HuH-7.5 (cell line): Measurements from ENCODE around the gene ANK3.

Experiments used
- DNase-seq: peaks from one replicate; pipeline ENCODE4 v3.0.0; 2011; ENCODE audit warnings: low spot score

Gene ANK3

DNA sequence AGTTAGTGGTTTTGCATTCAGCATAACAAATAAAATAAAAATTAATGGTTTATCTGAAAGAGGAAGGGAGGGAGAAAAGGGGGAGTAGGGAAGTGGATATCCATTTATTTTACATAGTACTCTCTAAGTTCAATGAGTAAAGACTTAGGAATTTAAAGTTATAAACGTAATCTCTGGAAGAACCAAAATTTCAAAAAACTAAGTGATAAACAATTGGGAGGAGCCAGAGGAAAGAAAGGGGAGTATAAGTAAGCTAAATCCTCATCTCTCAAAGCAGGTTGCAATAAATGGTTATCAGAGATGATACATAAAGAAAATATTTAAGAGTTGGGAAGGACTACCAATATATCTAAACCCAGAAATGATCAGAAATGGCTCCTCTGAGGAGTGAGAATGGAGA lies 46.4 kb downstream of the ANK3 start:
- DNase-seq, result no peak

DNA sequence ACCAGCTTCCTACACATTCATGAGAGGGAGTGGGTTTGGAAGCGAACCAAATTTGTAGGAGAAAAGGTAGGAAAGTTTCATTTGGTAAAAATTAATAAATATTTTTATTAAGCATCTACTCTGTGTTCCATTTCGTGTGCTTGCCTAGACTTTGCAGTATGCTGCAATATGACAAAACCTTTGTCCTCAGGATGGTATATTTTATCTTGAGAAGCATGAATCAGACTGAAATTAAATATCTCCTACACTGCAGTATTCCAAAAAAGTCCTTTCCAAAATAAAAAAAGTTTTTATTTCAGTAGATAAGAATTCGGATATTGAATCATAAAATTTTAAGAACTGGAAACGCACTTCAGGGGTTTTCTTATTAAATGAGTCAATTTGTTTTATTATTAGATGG lies 47.7 kb downstream of the ANK3 start:
- DNase-seq, result no peak

DNA sequence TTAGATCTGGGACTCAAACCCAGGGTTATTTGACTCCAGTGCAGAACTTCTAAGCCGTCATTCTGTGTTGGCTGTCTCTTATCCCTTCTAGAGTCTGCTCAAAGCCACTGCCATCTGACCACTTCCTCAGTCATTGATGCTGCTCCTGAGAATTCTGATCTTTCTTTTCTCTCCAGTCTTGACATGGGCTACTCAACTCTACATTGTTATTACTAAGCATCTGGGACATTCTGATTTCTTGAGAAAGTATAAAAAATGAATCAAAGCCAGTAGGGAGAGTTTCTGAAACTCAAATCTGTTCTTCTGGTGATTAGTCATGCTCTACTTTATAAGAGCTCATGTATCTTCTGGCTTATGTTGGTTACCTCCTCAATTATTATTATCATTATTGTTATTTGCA lies 48.7 kb downstream of the ANK3 start:
- DNase-seq, result no peak

DNA sequence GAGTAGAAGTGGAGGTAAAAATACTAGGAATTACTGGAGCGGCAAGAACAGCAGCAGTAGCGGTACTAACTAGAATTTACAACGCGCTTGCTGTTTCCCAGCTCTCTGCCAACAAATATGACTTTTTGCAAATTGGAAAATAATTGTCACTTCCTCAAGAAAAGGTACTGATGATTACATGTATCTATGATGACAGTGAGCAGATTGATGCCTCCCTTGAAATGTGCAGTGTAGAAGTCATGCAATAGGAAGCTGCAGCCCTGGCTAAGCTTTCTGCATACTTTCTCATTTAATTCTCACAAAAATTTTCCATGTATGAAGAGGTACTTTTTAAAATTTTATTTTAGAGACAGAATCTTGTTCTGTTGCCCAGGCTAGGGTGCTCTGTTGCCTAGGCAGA lies 49.9 kb downstream of the ANK3 start:
- no peak for DNase-seq

DNA sequence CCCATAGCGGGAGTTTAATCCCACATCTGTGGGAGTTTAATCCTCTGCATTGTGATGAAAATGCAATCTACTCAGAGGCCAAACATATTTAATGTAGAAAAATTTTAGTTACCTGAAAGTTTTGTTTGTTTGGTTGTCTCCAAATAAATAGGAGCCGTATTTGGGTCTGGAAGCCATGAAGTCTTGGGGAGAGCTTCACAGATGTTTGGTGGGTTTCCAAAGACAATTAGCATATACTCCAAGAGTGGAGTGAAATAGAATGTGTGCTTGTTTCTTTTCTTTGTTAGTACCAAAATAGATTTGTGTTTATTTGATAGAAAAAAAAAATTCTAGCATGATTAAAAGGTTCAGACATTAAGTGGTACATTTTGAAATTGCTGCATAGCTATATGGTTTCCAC lies 50.9 kb downstream of the ANK3 start:
- no peak for DNase-seq

DNA sequence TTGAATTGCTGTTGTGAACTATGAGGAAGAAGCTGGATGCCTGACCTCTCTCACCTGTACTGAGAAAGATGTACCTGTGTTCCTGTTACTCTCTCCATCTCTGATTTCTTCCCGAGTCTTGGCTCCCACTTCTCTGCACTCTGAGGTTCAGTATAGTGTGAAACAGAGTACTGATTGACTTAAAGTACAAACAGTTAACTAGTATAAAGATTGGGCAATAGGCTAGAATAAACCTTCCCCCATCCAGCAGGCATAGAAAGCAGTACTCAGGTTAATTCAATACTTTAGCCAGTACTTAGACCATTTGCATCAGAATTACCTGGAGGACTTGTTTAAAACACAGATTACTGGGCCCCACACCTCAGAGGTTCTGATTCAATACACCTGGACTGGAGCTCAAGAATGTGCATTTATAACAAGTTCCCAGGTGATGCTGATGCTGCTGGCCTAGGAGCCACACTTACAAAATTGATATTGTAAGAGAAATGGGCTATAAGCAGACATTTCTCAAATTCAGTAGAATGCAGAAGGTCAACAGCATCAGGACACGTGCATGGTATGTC lies 51.6 kb downstream of the ANK3 start:
- no peak for DNase-seq

DNA sequence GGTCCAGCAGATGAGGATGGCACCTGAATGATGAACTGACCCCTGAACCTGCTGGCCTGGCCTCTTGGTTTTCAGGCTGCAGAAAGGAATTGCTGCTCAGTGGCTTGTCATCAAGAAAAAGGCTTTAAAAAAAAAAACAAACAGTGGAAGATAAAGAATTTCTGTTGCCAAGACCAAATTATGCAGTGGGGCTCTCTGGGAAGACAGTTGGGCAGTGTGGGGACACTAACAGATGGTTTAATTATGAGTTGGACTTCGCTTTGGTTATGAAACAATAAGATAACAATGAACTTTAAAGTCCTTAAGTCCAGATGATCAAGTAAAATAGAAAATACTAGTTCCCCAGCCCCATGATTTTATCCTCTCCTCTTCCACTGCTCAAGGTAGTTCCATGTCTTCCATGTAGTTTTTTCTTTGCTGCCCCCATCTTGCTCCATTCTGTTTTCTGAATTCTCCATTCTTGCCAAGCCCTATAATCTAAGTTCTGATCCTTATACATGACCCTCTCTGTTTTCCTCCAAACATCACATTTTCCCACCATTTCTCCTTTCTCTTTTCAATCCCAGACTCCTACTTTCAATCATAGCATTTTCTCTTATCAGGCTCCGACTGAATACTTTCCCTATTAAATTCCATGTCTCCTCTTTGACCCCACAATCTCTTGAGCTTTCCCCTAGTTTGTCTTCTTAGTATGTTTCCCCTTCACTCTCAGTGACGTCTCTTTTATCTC lies 52.6 kb downstream of the ANK3 start:
- DNase-seq, result no peak

DNA sequence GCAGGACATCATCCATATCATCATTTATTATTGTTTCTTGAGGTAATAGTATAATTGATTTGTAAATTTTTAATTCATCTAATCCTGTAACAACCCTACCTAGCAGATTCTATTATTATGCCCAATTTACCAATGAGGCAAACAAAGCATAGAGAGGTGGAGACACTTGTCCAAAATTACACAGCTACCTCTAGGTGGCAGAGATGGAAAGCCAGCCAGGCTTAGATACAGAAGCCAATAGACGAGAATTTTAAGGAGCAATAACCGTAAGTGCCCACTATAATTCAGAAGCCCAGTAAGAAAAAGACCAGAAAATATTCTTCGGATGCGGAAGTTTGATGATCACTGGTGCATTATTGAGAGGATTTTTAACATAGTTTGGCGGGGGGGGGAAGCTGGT lies 54.0 kb downstream of the ANK3 start:
- no peak for DNase-seq

DNA sequence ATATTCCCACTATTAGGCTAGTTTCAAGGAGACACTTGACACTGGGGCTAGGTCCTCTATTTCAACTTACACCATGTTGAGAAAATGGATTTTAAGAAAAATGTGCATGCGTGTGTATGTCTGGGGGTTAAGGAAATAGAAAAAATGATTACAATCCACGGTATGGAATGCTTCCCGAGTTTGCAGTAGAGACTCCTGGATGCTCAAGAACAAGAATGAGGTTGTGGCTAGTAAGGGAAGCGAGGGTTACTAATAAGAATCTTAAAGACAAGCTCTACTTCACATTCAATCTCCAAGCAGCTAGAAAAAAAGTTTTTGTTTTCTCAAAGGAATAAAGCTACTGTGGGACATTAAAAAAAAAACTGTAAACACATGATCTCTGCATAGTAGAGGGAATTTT lies 54.7 kb downstream of the ANK3 start:
- no peak for DNase-seq

DNA sequence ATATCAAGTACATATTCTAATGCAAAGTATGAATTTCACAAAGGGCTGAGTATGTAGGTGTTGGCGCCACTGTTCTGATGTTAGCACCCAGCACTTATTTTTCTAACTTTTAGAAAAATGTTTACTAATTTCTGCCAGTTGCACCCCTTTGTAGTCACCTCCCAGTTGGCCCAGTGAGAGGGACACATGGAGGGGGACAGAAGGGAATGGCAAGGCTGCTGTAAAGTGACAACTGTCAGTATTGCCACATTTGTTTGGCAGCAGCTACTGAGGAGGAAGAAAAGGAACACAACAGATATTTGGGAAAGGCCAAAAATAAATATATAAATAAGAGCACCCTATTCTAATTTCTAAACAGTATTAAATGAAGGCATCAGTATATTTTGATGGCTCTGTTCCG lies 57.3 kb downstream of the ANK3 start:
- no peak for DNase-seq

DNA sequence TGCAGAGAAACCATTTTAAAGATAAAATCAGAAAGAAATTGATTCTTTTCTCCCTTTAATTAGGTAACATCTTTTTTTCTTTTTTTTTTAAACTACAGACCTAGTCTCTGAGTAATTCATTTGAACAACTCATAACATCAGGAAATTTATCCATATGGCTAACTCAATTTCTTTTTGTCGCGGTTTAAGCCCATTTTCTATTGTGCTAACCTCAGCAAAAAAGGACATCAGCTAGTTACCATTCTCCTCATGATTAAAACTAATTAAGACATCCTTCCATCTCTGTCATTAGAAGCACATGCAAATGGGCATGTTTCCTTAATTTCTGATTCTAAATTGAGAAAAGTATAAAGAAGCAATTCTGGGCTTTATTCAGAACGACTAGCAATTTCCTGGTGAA lies 57.8 kb downstream of the ANK3 start:
- DNase-seq, result no peak

DNA sequence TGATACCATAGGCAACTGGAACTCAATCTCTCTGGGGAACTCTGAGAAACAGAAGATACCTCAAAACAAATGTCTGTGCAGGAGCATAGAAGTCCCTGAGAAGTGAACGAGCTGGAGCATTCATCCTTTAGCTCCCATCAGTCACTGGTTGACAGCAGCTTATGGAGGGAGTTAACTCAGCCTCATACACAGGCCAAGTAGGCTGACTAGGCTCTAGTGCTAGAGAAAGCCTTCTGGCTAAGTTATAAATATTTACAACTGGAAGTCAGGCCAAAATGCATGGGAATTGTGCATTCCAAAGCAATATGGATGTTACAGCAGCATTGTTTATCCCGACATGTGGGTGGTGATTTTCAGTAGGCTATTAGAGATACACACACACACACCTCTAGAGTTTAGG lies 66.5 kb downstream of the ANK3 start:
- DNase-seq, result no peak

DNA sequence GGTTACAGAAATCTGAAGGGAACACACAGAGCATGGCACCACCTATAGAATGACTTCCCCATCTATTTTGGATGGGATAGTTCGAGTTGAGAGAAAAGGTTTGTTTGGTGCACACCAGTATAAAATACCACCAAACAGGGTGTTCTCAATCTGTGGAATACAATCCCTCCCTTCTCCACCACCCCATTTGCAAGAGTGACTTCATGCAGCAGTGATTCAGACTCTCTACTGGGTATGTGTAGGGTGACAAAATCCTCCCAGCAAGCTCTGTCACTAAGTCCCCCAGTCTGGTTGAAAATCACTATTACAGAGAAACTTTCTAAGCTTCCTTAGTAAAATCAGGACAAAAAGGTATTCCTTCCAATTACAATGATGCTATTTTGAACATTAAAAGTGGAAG lies 69.0 kb downstream of the ANK3 start:
- no peak for DNase-seq

DNA sequence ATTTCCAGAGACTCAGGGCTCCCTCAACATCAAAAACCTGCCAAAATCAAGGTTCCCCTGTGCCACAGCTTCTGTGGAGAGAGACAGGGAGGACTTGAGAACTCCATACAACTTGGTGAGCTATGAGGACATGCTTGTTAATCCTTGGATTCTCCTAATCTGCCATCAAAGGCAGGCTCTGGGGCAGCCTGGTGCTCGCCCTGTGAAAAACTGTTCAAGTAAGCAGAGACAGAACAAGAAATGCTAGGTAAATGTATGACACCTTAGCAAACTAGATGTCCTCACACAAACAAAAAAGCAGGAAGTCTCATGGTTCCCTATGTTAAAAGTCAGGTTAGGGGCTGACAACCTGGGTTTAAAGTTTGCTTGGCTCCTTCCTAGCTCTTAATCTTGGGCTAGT lies 73.6 kb downstream of the ANK3 start:
- DNase-seq, result no peak

DNA sequence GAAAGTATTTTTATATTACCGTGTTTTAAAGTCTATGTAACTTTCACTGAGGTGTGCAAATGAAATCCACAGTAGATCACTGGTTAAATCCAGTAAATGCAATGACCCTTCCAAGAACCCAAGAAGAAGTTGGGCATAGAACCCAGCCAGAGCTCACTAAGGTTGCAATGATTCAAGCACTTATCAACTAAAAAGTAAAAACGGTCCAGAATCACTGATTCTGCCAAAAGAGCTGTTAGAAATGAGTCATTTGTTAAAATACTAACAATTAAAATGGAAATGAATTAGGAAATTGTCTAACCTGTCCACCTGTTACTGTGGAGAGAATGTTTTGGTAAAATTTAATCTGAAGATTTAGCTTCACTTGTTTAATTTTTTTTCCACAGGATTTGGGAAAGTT lies 74.4 kb downstream of the ANK3 start:
- no peak for DNase-seq

DNA sequence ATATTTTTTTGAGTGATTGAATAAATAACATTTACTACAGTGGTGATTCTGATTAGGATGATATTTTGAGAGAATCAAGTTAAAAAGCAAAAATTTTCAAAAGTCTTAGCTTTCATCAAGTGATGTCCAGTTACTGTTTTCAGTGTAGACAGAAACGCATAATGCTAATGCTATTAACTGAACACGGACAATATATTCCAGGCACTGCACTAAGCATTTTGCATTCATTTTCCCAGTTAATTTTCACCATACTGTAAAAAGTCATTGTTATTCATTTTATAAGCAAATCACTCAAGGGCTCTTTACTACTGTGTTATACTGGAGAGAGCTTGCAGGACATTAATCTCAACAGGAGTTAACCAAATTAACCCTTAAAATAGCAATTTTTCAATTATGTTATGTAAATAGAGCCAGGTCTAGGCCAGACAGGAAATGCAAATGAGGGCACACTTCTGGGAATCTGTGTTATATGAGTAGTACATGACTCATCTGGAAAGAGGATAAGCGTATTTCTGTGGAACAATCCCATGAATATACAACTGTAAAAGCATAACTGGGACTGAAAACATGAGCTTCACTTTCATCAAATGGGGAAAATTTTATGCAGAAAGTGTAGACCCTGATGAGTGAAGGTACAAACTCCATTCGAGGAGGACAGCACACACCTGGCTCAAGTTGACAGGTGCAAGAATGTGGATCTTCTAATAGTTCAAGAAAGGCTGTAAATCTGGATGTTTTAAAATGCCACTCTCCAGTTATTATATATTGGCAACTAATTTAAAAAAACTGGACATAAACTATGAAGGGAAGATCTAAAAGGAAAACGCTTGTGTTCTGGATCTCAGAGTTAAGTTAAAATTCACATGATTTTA lies 75.4 kb downstream of the ANK3 start:
- DNase-seq, result no peak

DNA sequence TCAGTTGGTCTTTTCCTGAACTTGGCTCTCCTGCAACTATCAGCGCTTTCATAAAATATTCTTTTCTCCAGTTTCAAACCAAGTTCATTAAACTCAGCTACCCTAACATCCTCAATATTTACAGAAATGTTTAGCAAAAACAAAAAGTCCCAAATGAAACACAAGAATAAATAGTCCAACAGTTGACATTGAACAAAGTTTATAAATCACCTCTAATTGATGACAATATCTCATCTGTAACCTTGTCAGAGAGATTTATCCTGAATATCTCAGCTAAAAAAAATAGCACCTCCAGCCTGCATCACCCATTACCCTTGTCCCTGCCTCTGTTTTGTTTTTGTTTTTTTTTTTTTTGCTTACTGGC lies 76.1 kb downstream of the ANK3 start:
- no peak for DNase-seq

DNA sequence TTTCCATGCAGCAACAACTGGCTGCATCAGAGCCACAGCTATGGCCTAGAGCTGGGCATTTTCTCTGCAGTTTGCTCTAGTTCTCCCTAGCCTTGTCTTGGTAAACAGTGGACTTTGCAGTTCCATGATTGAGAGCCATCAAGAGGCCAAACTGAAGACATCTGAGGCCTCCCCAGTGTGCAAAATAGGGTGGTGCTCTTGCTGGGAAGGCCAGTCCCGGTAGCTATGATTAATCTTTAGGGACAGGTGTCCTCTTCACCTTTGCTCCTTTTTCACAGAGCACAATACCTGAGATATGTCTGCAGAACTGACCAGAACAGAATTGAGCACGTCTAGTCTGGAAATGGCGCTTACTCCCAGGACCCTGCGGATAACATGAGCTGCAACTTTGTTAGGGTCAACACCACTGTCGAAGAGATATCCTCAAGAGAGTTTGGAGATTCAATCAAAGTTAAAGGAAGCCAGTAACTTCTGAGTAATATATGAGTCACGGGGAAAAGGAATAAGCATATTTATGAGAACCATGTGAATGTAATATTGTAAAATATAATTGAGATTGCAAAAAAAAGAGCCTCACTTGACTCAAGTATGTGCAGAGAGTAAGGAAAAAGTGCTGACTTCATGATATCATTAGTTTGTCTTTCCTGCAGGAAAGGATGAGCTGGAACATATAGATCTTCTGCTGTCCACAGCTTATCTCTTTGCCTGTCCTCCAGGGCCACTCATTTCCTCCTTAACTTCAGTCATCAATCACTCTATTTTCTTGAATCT lies 76.7 kb downstream of the ANK3 start:
- no peak for DNase-seq

DNA sequence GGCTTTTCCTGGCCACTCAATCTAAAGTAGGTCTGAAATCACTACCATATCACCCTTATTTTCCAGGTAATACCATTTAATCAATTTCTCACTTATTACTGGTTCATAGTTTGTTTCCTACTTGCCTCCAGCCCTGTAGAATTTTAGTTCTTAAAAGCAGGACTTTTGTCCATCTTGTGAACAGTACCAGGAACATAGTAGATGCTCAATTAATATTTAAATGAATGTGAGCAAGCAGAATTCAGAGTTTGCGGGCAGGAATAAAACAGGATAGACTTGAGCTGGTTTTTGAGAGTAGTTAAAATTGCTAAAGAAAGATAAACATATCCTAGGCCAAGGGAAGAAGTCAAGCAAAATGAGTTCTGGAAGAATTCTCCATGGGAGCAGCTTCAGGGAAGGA lies 77.9 kb downstream of the ANK3 start:
- DNase-seq, result no peak

DNA sequence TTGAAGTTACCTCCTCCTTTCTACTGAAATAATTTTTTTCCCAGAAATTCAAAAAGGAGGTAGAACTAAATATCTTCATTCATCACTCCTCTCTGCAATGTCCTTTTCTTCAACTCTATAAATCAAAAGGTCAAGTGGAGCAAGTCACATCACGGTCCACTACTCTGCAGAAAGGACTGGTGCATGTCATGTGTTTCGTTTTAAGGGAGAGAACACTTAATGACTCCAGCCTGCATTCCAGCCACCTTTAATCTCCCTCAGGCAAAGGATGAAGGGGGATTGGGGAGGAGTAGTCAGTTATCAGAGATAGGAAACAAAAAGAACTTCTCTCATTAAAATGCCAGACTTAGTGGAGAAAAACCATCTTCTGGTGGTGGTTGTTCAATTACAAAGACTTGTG lies 78.9 kb downstream of the ANK3 start:
- DNase-seq, result no peak

DNA sequence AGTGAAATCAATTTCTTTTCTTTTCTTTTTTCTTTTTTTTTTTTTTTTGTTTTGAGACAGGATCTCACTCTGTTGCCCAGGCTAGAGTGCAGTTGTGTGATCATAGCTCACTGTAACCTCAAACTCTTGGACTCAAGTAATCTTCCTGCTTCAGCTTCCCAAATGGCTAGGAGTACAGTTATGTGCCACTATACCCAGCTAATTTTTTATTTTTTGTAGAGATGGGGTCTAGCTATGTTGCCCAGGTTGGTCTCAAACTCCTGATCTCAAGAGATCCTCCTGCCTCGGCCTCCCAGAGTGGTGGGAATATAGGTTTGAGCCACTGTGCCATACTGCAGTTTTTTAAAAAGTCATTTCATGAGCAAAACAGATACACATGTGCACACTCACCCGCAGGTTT lies 79.8 kb downstream of the ANK3 start:
- no peak for DNase-seq

DNA sequence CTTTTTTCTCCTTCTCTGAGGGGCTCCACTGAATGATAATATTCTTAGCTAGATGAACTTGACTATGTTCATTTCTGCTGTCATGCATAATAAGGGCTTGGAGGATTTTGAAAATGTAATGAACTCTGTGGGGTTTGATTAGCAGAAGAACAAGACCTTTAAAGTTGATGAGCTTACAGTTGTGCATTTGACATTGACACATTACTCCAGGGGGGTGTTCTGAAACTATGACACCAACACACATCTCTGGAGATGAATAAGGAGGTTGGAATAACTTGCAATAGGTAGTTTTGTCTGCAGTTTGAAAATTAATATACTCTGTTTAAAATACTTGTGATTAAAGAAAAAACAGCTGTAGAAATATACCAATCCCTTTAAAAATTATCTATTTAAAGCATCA lies 80.3 kb downstream of the ANK3 start:
- no peak for DNase-seq

DNA sequence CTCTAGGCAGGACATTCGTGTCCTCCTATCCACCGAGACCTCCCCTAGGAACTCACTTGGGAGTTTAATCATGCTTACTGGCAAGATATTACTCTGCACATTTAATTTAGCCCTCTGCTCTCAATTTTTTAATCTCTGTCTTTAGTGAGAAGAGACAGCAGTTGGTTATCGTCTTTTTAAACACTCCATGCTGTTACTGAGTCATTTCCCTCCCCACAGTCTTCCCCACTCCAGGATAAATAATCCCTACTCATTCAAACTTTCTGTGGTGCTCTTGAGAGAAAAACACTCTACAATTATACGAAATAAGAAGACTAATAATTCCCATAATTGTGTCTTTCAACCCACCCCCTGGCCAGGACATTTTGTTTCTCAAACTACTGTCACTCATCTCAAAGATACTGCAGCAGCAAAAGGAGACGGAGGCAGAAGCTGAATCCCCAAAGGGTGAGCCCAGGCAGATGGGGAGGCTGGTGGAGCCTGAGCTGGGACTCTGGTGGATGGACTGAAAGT lies 84.2 kb downstream of the ANK3 start:
- DNase-seq, result no peak
